ENCODE measurements around the gene VTA1. TPM values are rescaled to one million over a fixed set of nuclear protein-coding genes. Genes with fewer than 3 reads are reported as not detected.
A peak's percentile ranks its signal among the peaks of the same experiment; 100 is the strongest.
"Not testable (repeated sequence)": the region's sequence is repeated elsewhere in the genome, so short reads cannot be mapped to it uniquely, and the experiment has no call there.

Gene VTA1
- polyA plus RNA-seq, 4 donors: 65.0 to 84.4 (median 75.0) TPM

DNA sequence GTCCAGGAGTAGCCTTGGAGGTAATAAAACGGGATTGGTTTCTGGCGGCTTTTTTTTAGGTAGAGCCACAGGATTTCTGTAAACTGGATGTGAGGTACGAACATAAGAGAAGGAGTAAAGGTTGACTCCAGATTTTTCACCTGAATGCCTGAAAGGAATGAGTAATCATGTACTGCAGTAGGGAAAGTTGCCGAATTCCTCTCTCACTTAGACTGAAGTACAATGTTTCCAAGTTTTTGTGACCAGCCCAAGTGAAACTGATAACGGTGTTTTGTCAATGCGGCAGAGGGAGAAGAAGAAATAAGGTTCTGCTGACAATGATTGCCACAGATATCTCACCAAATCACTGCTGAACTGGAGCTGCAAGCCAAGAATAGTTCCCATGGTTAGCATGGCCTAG lies 75.0 kb downstream of the VTA1 start:
- DNase-seq (ENCODE audit: low read depth in 4 of 4, low spot score in 2 of 4): peak in 1 of 4 donors; percentile 2

DNA sequence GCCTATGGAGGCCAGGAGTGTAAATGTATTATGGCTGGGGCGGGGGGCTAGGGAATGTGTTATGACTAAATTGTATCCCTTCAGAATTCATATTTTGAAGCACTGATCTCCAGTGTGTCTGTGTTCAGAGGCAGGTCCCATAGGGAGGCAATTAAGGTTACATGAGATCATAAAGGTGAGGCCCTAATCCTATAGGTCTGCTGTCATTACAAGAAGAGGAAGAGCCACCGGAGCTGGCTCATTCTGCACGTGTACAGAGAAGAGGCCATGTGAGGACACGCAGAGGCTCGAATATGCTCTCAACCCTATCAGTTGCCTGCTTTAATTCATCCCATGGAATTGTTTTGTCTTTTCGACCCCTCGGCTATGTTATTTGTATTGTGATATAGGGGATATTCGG lies 76.9 kb downstream of the VTA1 start:
- DNase-seq (ENCODE audit: low read depth in 4 of 4, low spot score in 2 of 4): no peak

DNA sequence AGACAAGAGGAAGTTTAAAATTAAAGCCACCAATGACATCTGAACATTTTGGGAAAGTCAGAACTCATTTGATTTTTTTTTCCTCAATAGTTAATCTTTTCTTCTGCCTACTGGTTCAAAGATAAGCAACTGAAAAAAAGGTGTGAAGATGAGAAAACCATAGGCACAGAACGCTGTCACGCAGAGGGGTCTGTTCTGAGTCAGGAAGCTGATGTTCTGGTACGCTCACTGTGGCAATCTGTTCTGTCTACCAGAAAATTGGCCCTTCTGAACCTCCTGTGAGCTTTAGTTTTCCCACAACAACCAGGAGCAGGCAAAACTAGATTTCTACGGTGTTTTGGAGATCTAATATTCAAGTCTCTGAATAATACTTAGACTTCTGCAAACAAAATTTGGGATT lies 78.1 kb downstream of the VTA1 start:
- DNase-seq (ENCODE audit: low read depth in 4 of 4, low spot score in 2 of 4): no peak

DNA sequence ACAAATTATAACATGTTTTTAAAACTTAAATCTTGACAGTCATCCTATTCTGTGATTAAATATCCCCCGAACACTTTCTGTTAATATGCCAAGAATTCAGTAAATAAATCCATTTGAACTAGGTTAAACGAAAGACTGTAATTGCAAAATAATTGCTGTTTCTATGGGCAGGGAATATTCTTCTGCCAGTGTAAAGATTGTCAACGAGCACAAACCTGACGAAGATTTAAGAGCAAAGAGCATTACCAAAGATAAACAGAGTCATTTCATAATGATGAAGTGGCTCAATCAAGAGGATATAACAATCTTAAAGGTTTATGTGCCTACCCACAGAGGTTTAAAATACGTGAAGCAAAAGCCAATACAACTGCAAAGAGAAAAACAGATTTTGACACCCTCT lies 78.5 kb downstream of the VTA1 start:
- no peak for DNase-seq (ENCODE audit: low read depth in 4 of 4, low spot score in 2 of 4)

DNA sequence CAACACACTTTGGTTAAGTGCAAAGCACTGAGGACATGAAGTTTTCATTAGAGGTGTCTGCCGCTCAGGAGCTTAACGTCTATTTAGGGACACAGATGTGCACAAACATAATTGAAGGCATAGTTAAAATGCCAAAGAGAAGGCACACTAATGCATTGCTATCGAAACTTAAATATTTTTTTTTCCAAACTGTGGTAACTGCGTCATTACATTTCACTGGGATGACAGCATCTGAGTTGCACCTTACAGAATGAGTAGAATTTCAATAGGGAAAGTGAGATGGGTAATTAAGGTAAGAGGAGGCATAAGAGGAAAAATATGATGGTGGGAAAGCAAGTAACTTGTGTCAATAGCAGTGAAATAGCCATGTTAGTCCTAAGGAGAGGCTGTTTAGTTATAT lies 79.7 kb downstream of the VTA1 start:
- no peak for DNase-seq (ENCODE audit: low read depth in 4 of 4, low spot score in 2 of 4)

DNA sequence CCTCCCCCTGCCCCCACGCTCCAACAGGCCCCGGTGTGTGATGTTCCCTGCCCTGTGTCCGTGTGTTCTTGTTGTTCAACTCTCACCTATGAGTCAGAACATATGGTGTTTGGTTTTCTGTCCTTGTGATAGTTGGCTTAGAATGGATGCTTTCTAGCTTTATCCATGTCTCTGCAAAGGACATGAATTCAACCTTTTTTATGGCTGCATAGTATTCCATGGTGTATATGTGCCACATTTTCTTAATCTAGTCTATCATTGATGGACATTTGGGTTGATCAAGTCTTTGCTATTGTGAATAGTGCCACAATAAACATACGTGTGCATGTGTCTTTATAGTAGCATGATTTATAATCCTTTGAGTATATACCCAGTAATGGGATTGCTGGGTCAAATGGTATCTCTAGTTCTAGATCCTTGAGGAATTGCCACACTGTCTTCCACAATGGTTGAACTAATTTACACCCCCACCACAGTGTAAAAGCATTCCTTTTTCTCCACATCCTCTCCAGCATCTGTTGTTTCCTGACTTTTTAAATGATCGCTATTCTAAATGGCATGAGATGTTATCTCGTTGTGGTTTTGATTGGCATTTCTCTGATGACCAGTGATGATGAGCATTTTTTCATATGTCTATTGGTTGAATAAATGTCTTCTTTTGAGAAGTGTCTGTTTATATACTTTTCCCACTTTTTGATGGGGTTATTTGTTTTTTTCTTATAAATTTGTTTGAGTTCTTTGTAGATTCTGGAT lies 82.6 kb downstream of the VTA1 start:
- DNase-seq (ENCODE audit: low read depth in 4 of 4, low spot score in 2 of 4): not testable (repeated sequence)

DNA sequence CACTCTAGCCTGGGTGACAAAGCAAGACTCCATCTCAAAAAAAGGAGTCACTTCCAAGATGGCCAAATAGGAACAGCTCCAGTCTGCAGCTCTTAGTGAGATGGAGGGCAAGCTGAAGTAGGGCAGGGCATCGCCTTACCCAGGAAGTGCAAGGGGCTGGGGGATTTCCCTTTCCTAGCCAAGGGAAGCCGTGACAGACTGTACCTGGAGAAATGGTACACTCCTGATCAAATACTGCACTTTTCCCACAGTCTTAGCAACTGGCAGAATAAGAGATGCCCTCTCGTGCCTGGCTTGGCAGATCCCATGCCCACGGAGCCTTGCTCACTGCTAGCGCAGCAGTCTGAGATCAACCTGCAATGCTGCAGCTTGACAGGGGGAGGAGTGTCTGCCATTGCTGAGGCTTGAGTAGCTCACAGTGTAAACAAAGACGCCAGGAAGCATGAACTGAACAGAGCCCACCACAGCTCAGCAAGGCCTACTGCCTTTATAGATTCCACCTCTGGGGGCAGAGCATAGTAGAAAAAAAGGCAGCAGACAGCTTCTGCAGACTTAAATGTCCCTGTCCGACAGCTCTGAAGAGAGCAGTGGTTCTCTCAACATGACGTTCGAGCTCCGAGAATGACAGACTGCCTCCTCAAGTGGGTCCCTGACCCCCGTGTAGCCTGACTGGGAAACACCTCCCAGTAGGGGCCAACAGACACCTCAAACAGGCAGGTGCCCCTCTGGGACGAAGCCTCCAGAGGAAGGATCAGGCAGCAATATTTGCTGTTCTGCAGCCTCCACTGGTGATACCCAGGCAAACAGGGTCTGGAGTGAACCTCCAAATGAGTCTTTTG lies 85.4 kb downstream of the VTA1 start:
- peak; percentile 9 to 61 (median 18) for DNase-seq (ENCODE audit: low read depth in 4 of 4, low spot score in 2 of 4)

DNA sequence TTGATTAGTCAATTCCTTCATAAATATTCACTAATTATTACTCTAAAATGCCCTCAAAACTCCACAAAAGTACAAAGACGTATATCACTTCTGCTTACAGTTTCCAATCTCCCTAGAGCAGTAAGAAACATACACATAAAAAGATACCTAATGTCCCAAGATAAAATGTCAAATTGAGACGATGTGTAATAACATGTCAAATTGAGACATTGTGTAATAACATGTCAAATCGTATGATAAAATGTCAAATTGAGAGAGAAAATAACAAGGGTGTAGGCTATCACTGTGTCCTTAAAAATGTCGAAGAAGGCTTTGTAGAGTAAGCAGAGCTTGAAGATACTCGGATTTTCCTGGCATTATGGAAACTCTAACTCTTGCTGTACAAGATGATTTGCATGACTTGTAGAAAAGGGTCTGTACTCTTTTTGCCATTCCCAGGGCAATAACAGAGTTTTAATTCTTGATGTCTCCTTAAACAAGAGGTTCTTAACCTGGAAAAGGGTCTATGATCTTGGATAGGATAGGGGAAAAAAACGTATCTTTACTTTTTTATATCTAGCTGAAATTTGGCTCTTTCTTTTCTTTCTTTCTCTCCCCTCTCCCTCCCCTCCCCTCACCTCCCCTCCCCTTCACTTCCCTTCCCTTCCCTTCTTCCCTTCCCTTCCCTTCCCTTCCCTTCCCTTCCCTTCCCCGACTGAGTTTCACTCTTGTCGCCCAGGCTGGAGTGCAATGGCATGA lies 87.1 kb downstream of the VTA1 start:
- no peak for DNase-seq (ENCODE audit: low read depth in 4 of 4, low spot score in 2 of 4)

DNA sequence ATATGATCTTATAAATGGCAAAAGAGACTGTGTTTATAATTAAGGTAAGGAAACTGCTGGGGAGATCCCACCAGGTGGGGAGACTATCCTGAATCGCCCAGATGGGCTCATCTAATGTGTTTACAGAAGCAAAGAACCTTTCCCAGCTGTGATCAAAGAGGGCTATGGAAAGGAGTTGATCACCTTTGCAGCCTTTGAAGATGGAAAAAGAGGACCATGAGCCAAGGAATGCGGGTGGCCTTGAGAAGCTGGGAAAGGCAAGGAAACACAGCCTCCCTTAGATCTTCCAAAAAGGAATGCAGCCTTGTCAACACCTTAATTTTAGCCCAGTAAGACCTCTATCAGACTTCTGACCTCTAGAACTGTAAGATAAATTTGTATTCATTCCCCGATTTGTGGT lies 88.2 kb downstream of the VTA1 start:
- DNase-seq (ENCODE audit: low read depth in 4 of 4, low spot score in 2 of 4): no peak

DNA sequence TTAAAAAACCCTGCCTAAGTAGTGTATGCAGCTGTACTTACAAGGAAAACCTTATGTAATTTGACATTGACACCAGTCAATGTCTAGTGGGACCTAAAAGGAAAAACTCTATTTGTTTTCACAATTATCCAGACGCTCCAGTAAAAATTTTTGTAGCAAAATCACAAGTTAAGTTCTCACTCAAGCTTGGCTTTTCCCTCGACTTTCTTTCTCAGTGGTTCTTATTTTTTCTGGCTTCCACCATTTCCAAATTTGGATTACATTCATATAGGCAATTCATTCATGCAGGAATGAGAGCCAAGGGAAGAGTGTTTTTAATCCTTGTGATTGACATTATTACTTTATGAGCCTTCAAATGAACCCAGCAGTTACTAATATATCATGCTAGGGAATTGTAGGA lies 88.7 kb downstream of the VTA1 start:
- DNase-seq (ENCODE audit: low read depth in 4 of 4, low spot score in 2 of 4): no peak

DNA sequence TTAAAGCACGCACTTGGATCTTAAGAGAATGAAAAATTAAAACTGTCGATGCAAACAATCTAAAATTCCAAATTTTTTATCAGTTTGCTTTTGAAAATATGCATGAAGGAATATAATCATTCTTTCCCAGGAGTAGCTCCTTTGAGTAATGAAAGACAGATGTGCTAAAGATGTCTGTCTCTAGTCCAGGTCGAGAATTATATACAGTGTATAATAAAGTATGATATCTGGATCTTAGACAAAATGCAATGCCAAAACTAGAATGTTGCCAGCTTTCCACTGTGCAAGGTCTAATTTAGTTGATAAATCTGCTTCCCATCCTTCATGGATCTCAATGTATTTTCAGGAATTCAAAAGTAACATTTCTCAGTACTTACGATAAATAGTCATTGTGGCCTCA lies 89.6 kb downstream of the VTA1 start:
- no peak for DNase-seq (ENCODE audit: low read depth in 4 of 4, low spot score in 2 of 4)

DNA sequence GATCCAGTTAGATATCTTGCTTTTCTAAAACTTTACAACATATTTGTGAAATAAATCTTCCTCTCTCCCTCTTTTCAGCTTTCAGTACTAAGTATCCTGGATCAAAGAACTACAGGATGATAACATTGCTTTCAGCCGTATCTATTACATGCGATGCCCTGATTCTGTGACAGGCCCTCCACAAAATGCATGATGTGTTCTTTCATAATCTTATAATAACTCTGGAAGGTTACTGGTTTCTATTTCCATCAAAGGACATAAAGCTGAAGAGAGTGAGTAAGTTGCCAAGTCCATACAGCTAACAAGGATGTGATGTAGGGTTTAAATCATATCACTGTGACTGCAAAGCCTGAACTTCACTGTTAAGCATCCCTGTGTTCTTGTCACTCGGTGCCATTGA lies 91.8 kb downstream of the VTA1 start:
- no peak for DNase-seq (ENCODE audit: low read depth in 4 of 4, low spot score in 2 of 4)

DNA sequence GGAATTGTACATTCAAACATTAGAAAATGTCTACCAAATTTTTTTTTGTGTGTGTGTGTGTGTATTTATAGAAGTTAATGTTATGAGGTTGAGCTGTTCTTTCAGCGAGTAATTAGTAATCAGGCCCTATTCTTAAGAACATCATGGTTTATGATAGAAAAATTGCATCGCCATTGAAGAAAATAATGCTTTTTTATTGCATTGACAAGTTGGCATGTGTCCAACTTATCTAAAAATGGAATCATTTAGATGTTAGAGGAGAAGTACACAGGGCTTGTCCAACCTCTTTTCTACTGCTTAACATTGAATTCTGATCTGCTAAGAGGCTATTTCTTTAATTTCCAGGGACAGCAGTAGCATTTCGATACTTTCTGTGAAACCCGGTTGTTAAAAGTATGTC lies 93.1 kb downstream of the VTA1 start:
- DNase-seq (ENCODE audit: low read depth in 4 of 4, low spot score in 2 of 4): no peak

DNA sequence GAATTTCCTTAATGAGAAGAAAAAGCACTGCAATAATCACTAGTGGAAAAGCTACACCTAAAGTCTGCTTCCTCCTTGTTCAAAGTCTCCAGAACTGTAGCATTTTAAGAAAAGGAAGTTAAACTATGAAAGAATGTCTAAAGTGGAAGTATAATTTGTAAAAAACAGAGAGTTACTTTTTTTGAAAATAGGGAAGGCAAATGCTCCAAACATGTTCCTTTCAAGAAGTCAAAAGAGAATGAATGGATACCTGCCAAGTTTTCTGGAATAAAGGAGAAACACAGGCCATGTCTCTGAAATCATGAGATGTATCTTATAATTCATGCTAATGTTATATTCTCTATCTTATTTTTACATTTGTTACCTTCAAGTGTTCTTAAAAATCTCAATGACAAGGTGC lies 94.0 kb downstream of the VTA1 start:
- DNase-seq (ENCODE audit: low read depth in 4 of 4, low spot score in 2 of 4): no peak

DNA sequence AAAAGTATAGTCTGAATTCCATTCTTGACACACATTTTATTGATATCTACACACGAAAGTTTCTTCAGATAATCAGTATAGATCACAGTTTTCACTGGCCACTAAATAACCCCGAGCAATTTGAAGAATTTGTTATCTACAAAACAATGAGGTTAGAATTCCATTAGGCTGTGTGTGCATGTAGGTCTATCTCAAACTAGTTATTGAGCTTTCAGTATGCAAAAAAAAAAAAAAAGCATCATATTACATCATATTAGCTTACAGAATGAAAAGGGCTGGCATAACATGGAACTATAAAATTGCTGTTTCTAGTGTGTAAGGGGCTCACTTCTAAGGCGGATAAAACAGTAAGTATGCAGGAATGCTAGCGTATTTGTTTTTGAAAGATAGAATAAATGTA lies 95.2 kb downstream of the VTA1 start:
- no peak for DNase-seq (ENCODE audit: low read depth in 4 of 4, low spot score in 2 of 4)

DNA sequence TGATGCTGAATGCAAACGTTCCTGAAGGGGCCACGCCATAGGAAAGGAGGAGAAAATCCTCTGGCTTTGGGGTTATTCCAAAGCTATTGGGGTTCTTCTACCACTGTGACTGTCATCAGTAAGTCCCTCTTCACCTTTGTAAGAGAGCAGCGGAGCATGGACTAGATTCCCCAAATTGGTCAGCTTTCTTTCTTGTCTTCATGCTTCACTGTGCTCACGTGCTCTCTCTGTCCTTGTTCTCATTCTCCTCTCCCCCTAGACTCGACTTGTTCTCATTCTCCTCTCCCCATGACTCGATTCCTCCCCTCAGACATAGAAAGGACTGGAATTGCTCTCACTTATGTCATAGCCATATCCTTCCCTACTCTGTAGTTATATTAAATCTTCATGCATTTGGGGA lies 99.9 kb downstream of the VTA1 start:
- DNase-seq (ENCODE audit: low read depth in 4 of 4, low spot score in 2 of 4): no peak

DNA sequence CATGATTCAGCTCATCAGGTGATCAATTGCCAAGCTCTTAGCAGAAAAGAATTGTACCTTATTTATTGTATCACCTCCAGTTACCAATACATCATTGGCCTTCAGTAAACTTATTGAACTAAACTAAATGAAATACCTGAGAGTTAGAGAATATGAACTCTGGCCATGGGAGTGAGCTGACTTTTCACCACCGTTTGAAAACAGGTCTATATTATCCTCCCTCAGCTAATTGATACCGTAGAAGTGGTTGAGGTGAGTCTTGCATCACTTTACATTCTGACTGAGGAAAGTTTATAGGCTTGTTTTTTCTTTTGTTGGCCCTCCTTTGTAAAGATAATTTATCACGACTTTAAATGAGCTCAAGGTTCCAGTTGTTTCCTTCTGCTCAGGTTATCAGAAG lies 102.2 kb downstream of the VTA1 start:
- DNase-seq (ENCODE audit: low read depth in 4 of 4, low spot score in 2 of 4): no peak

DNA sequence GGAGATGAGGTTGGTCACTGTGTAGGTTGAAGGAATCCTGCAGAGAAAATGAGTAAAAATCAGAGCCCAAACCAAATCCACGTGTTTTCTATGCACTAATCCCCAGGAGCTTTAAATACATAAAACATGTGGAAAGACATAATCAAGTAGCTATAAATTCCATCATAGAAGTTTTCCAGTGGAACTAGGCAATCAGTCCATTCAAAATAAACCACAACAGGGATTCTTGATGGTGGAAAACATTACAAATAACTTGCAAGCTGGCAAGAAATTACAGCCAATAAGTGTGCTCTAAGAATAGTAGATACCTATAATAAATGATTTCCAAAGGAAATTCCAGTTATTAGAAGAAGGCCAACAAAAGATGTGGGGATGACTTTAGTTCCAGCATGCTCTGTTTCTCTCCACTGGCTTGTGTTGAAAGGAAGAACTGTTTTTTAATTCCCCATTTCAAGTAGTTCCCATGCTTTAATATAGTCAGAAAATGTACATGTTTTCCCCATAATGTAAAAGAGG lies 104.9 kb downstream of the VTA1 start:
- DNase-seq (ENCODE audit: low read depth in 4 of 4, low spot score in 2 of 4): no peak

DNA sequence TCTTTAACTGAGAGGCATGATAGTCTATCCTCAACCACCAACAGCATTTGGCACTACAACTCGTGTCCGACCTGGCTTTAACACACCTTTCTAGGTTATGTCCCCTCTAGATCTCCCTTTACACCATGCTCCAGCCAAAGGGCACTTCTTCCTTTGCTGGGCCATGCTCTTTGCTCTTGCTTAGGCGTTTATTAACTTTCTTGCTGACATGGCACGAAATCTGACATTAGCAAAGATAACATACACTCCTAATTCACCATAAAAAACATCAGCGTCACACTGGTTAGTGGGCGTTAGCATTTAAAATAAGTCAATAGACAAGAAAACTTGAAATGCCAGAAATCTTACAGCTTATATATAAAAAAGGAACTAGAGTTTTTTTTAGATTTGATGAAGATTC lies 107.5 kb downstream of the VTA1 start:
- DNase-seq (ENCODE audit: low read depth in 4 of 4, low spot score in 2 of 4): no peak

DNA sequence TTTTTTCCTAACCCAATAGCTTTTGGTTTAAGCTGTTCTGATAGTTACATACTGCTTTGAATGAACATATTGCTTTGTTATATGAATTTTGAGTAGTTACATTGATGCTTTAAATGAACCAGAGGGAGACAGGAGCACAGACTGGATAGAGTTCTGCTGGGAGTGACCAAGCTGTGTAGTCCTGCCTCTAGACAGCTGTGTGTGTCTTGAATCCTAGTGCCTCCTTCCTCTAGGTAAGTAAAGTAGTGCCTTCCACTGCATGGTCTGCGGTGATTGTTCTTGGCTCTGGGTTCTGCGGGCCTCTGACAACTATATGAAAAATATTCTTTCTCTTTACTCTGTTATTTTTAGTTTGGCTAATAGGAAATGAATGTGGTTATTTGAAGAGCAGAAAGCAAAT lies 108.7 kb downstream of the VTA1 start:
- DNase-seq (ENCODE audit: low read depth in 4 of 4, low spot score in 2 of 4): no peak

DNA sequence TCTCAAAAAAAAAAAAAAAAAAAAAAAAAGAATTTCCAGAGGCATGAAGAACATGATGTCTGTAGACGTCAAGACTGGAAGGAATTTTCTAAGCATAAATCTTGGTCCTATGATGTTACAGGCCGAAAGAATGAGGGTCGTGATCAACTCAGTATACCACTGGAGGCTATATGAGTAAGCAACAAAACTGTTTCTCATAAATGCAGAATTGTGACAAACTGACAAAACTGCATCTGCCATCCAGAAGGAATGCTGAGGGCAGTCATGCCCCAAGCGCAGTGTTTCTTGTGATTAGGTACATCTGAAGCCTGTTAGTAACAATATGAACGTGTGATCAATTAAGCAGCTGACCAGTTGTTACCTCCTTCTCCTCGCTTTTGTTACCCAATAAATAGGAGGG lies 111.2 kb downstream of the VTA1 start:
- no peak for DNase-seq (ENCODE audit: low read depth in 4 of 4, low spot score in 2 of 4)
